C4-2B (cell line): ENCODE results near the gene C22orf39.

ENCODE experiments used
- ZFX ChIP-seq: fragments of 450-650 bp; IDR thresholded peaks from 2 replicates; pipeline ENCODE4 v1.6.1; 2017
- TF ChIP-seq, protein P1 (sequence below): fragments of 450-650 bp; conservative IDR thresholded peaks from 2 replicates; pipeline ENCODE4 v1.5.1; 2017; ENCODE audit warnings: mild to moderate bottlenecking

DNA sequence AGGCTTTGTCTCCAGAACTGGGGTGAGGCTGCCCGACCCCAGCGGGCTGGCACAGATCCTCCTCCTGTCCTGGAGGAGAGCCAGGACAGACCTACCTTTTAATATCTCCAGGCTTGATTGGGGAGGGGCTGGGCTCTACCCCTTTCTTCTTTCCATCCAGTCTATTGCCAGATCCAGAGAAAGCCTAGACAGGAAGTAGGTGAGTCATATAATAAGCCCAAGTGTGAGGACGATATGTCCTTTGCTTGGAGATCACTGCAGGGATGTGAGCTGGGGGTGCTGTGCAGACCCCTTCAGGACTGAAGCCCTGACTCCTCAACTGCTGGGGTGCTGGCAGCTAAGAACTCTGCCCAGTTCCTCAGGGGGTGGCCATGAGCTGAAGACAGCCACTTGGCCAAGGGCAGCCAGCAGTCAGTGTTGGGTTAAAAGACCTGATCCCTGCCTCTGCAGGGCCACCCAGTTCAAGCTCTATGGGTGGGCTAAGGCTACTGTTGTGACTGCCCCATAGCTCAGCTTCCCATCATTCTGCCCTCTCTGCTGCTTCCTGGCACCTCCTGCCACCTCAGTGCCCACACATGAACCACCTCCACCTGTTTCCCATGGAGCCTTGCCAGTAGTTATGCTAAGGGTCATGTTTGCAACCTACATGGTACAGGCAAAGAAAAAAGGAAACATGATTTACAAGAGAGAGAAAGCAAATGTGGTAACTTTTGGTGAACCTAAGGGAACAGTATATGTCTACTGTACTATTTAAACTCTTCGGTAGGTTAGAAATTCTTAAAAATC, 8.3 kb upstream of the C22orf39 start:
- TF ChIP-seq, protein P1, sequence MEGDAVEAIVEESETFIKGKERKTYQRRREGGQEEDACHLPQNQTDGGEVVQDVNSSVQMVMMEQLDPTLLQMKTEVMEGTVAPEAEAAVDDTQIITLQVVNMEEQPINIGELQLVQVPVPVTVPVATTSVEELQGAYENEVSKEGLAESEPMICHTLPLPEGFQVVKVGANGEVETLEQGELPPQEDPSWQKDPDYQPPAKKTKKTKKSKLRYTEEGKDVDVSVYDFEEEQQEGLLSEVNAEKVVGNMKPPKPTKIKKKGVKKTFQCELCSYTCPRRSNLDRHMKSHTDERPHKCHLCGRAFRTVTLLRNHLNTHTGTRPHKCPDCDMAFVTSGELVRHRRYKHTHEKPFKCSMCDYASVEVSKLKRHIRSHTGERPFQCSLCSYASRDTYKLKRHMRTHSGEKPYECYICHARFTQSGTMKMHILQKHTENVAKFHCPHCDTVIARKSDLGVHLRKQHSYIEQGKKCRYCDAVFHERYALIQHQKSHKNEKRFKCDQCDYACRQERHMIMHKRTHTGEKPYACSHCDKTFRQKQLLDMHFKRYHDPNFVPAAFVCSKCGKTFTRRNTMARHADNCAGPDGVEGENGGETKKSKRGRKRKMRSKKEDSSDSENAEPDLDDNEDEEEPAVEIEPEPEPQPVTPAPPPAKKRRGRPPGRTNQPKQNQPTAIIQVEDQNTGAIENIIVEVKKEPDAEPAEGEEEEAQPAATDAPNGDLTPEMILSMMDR = no peak
- TF ChIP-seq ZFX = no peak
